AML-193 (cell line): ENCODE results near the gene MAFF.

Experiments used
- DNase-seq, 2 experiments: peaks; one replicate each; lab custom pipeline; 2025; lab: John Stamatoyannopoulos, UW

MAFF gene

DNA sequence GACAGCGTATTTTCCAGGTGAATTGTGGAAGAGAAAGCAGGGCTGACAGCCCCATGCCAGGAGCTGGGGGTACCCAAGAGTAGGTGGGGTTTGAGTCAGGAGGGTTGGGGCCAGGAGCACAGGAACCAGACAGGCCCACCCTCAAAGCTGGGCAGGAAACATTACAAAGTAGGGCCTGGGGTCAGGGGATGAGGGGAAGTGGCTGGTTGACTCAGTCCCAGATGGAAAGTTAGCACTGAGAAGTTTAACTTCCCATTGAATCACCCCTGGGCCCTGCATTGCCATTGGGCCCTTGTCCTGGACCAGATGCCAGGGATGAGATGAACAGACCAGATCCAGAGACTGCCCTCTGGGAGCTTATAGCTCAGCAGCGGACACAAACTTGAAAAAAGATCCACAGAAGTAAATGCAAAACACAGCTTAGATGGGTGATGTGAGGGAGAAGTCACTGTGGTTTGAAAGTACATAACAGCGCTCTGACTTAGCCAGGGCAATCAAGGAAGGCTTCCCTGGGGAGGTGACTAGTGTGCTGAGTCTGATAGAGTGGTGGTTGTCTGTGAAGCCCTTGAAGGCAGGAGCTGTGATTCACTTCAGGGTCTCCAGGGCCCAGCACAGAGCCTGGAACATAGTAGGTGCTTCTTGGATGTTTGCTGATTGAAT lies 2.2 kb downstream of the MAFF start:
- DNase-seq: no peak

DNA sequence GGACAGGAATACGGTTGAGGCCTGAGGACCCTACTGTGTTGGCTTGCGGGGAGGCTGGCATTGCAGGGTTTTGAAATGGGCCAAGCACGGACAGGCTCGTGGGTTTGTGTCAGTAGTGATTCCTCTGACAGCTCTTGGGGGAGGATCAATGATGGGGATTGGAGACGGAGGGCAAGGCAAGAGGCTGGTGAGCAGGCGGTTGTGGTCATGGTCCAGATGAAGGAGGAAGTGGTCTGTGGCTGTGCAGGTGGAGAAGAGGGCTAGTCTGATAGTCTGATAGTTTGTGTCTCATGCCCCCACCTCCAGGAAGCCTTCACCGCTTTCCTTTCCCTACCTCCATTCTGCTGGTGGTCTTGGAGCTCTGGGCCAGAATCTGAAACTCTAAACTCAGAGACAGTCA lies 3.0 kb downstream of the MAFF start:
- no peak for DNase-seq

DNA sequence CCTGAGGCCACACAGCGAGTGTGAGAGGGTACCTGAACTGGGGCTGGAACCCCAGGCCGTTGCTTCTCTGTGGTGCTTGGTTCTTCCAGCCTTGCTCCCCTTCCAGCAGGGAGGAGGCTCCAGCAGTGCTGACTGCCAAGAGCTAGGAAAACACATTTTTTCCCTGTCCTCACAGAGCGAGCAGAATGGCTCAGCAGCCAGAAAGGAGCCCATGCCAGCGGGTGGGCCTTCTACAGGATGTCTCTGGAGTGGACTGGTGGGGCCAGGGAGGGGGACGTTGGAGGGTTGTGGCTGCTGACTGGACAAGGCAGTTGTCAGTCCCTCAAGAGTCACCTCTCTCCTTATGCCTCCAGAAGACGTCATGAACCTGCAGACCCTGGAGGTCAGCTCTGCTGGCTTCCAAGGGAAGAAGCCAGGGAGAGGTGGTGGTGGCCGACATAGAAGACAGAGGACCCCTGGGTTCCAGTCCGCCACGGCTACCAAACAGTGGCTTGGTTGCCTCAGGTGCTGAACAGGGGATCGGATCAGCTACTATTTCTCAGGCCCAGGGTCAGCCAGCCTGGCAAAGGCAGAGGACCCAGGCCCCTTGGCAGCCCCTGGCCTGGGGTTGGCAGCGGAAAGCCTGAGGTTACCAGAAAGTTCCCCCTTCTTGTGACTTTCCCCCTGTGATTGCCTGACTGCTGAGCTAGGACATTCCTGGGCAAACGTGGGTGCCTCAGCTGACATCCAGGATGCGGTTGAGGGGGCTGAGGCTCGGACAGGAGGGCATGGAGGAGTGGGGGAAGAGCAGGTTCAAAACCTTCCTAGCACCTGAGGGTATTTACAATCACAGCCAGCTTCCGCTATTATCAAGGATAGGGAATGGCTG lies 3.7 kb downstream of the MAFF start:
- no peak for DNase-seq

DNA sequence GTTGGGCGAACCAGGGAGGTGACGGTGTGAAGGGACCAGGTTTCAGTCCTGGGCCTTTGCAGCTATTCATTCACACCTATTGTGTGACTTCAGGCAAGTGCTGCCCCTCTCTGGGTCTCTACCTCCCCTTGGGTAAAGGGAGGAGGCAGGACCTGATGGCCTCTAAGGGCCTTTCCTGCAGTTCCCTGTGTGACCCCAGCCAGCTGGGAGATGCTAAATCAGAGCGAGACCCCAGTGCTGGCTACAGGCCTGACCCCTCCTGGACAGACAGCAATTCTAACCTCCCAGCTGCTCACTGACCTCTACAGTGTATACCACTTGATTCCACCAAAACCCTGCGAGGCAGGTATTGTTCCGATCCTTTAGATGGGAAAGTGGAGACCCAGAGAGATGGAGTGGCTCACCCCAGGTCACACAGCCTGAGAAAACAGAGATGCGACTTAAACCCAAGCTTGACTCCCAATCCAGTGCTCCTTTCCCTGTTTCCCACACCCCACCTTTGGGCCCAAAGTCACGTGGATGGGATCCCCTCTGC lies 6.2 kb downstream of the MAFF start:
- no peak for DNase-seq

DNA sequence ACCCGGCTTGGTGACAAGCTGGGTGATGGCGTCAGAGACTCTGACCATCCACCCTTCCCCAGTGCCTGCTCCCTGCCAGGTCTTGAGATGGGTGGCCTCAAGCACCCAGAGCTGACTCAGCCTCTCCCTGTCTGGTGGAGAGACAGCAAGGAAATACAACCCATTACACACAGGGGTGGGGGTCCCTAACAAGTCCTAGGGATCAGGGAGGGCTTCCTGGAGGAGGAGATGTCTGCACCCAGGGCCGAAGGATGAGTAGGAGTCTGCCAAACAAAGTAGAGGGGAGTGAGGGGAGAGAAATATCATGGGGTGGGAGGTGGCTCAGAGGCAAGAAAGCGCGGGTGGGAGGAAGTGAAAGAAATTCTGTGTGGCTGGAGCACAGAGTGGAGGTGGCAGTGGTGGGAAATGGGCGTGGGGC lies 6.8 kb downstream of the MAFF start:
- DNase-seq: no peak

DNA sequence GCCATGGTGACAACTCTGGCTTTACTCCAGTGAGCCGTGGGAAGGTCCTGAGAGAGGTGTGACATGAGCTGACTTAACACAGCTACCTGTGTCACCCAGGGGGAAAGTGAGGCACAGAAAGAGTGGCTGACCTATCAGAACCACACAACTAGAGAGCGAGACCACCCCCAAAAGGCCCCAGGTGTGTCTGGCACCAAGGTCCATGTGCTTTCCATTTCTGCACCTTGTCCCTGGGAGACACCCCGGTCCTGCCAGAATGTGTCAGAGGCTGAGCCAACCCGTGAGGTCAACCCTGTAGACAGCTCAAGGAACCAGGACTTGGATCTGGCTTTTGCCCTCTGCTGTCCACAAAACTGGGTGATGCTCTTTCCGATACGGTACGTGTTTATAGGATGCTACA lies 9.8 kb downstream of the MAFF start:
- DNase-seq: no peak

DNA sequence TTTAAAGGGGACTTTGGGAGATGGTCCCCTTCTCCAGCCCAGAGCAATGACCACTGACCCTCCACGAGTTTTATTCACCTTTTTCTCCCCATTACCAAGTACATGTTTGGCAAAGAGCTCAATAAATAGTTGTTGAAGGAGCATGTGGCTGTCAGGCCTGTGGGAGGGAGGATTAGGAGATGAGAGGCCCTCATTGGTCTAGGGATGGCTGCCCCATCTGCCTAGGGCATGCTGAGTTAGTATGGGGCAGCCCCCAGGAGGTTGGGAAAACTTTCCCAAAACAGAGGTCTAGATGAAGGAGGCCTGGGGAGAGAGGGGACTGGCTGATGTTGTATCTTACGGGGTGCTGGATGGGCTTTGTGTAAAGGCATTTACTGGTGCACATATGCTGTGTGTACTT lies 10.6 kb downstream of the MAFF start:
- DNase-seq: no peak

DNA sequence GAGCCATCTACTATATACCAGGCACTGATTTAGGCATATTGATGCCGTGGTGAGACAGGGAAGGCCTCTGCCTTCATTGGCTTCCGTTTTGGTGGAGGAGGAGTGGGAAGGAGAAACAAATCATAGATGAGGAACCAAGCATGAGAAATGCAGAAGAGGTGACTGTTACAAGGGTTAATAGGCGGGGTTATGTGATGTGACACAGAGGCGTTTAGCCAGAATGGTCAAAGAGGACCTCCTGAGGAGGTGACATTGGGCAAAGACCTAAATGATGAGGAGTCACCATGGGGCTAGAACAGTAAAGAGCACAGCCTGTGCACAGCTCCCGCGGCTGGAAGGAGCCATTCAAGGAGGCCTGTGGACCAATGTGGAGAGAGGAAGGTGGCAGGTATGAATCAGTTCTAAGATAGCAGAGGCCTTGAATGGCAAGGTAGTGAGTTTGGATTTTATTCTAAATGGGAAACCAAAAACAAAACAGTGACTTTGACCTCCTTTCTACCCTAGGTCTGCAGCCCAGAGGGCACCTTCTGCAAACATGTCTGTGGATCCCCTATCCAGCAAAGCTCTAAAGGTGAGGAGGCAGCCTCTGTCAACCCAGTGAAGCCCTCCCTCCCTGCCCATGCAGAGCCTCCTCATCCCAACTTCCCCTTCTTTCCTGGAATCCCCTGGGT lies 11.7 kb downstream of the MAFF start:
- DNase-seq: no peak

DNA sequence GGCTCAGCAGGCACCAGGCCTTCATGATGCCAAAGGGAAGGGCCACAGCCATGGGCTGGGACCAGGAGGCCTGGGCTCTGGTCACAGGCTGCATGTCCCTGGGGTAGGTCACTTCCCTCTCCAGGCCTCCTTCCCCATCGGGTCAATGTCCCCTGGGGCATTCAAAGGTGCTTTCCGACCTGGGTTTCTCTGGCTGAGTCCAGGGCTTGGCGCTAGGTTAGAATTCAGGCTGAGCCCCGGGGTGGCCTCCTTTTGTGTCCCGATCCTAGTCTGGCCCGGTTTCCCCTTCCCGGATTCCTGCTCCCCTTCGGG lies 12.2 kb downstream of the MAFF start:
- no peak for DNase-seq

DNA sequence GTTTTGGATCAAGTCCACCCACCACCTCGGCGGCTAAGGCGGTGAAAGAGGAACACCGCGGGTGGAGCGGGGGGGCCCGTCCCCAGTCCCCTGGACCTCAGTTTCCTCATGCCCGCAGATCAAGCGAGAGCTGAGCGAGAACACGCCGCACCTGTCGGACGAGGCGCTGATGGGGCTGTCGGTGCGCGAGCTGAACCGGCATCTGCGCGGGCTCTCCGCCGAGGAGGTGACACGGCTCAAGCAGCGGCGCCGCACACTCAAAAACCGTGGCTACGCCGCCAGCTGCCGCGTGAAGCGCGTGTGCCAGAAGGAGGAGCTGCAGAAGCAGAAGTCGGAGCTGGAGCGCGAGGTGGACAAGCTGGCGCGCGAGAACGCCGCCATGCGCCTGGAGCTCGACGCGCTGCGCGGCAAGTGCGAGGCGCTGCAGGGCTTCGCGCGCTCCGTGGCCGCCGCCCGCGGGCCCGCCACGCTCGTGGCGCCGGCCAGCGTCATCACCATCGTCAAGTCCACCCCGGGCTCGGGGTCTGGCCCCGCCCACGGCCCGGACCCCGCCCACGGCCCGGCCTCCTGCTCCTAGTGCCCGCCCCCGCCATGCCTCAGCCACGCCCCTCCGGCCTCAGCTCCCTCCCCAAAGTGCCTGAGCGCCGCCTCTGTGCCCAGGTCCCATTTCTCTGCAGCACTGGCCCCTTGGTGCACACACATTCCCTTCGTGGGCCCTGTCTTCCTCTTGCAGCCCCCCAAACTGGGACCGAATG lies 12.7 kb downstream of the MAFF start:
- no peak for DNase-seq

DNA sequence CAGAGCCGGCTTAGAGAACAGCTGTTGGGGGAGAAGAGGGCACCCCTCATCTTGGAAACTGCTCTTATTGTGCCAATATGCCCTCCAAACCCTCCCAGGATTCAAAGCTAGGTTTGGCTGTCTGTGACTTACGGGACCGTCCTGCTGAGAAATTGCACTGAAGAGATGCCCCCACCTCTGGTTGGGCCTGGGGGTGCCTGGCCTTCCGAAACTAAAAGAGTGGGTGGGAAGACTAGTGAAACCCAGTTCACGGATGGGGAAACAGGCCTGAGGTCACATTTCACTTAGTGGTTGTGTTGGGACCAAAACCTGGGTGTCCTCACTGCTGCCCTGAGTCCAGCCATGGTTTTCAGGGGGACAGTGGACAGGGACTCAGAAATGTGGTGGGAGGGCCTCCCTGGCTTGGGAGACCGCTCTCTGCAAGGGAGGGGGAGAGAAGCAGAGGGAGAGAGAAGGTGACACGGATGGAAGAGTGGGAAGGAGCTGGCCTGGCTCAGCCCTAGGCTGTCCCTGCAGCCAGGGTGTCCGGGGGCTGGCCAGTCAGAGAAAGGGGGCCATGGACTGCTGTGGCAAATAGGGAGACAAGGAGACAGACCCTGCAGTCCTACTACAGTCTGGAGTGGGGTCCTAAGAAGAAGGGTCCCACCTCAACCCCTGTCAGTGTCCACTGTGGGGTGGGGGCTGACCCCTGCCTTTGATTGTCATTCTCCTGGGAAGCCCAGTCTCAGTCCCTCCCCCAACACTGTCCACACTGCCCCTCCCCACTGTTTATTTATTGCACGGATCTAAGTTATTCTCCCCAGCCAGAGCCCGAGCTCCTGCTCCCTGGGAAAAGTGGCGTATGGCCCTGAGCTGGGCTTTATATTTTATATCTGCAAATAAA lies 13.6 kb downstream of the MAFF start:
- DNase-seq: no peak

DNA sequence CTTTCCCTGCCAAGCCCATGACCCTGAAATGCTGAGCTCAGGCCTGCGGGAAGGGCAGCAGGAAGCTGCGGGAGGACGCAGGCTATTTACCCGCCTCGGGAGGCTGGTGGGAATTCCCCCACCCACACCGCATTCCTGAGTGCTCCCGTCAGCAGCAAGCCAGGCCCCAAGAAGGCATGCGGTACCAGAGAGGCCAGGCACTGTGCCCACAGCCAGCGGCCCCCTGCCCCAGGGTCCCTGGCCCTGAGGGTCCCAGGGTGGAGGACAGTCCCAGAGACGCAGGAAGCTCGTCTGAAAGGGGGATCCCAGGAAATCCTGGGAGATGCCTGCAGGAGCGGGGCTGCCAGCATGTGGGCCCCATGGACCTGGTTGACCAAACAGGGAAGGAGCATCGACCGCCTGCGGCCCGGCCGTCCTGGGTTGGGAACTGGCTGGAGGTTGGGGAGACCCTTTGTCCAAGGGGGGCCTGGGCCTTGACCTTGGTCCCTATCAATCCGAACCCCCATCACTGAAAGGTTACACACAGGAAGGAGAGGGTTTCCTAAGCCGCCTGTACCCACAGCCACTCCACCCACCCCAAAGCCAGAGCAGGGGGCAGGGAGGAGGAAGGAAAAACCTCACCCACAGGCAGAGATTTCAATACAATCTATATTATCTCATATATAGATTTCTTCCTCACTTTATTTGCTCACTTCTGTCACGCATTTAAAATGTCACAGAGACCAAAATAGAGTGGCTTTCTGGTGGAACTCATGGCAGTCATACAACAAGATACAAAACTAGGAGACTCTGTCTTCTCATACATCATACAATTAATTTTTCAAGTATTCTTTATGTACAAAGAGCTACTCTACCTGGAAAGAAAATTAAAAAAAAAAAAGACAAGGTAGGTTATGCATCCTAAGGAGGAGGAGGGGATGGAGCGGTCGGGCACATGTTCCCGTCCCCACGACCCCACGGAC lies 17.1 kb downstream of the MAFF start:
- no peak for DNase-seq

DNA sequence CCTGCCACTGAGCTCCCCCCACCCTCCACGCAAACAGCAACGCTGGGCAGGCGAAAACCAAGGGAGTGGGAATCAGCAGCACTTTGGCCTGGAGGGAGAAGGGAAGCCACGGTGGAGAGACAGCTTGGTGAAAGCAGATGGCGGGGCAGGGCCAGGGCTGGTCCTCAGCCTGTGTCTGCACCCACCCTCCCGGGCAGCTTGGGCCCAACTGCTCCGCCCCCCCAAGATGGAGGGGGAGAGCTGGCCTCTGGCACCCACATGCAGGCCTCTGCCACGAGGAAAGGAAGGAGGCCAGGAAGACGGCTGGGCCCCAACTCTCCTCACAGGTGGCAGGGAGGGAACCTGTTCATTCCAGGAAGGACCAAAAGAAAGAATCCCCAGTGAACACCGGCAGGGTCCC lies 17.8 kb downstream of the MAFF start:
- DNase-seq: no peak

DNA sequence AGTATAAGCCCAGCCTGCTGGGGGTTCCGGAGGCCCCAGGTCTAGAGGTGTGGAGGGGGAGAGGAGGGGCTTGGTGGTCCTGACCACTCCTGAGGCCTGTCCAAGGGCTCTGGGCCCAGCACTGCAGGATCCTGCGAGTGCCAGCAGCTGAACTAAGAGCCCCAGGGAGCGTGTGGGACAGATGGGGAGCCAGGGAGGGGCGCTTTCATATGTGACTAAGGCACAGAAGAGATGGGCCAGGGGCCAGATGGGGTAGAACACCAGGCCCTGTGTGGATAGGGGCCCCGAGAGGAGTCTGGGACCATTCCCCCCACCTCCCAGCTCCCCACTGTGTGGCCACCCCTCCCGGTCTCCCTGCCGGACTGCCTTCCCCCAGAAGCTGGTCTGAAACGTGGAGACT lies 18.4 kb downstream of the MAFF start:
- no peak for DNase-seq

DNA sequence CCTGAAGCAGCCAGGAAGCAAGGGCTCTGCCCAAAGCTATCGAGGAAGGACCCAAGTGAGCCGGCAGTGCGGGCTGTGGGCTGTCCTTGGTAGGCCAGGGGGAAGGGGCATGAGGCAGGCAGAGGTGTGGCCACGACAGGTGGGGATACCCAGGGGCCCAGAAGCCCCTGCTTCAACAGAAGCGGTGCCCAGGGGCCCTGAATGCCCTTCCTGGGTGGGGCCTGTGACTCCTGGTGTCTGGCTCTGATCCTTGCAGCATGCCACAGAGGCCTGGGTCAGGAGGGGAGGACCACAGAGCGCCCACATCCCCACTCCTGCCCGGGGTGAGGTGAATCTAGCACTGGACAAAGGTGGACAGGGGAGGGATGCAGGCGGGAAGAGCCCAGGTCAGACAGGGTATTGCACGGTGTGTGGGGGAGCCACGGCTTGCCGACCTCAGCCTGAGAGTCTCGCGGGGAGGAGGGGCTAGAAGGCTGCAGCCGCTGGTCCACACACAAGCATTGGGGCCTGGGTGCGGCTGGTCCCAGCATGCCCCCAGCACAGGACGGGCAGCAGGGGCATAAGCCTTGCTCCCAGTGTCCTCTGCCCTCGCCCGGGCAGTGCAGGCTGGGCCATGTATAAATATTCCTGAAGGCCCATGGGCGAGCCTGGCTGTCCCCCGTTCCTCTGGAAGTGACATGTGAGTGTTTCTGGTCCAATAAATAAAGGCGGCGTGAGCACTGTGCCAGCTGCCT lies 19.0 kb downstream of the MAFF start:
- no peak for DNase-seq

DNA sequence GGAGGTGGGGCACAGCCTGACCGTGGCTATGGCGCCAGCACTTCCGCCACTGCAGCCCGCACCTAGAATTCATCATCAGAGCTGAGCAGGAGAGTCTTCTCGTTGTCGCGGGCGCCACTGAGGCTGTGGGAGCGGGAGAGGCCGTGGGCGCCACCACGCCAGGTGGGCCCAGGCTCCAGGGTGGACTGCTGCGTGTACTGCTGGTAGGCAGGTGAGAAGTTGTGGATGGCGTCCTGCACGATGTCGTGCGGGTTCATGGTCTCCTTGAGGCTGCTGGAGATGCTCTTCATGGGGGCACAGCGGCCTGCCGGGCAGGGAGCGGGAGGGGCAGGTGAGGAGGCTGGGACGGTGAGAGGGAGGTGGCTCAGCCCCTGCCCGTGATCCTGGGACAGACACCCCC lies 19.6 kb downstream of the MAFF start:
- no peak for DNase-seq

DNA sequence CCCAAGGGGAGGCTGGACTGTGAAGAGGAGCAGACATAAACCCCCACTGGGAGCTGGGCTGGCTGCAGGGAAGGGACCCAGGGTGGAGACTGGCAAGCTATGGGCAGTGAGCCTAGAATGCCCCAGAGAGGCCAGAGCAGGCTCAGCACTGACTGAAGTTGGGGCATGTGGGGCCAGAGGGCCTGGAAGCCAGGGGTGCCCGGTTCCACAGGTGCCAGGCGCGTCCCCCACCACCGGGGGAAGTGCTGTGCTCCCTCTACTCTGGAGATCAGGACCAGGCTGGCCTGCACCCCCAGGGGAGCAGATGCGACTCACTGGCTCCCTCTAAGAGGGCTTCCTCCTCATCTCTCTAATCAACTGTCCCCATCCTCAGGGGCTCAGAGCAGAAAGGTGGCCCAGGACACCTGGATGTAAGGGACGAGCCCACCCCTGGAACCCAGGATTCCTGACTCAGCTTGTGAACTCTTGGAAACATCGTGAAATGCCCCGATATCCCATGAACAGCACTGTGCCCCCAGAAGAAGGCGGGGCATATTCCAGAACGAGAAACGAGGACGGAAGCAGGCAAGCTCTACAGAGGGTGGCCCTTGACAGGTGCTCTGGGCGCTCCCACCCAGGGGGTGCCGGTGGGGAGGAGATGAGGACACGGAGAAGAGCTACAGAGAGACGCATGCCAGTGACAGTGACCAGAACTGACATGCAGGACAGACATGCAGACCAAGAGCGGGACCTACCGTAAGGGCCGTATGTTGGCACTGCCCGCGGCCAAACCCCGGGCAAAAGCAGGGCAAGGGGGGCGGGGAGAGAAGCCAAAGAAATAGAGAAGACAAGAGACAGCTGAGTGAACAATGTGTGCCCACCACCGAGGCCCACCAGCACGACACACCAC lies 20.4 kb downstream of the MAFF start:
- DNase-seq: no peak

DNA sequence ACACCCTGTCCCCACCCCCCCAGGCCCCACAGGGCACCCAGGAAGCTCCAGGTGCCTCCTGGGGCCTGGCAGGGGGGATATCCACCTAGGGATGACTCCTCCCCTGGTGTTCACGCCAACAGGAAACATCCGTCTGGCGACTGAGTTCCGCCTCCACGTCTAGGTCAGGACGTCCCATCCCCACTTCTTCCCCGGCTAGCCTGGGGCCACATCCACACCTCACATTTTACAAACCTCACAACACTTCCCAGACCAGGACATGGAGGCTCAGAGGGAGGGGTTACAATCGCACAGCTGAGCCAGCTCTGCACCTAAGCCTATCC lies 21.0 kb downstream of the MAFF start:
- DNase-seq: no peak
